GM23338 (cell line): Measurements from ENCODE around the gene FLNB. TPM values are rescaled to one million over a fixed set of nuclear protein-coding genes. Genes with fewer than 3 reads are reported as not detected.

Source experiments
- ATAC-seq: fragments of 200-7000 bp; cut with Tn5 transposase; 3 replicates; pipeline ENCODE4 v1.9.1; 2020
- DNase-seq: peaks from one replicate; pipeline ENCODE4 v3.0.0-alpha.2; 2015; ENCODE audit warnings: low spot score
- H2AFZ ChIP-seq: fragments of 200-600 bp; sonication (generic); 2 replicates; pipeline ENCODE4 v1.8.0; 2016; ENCODE audit warnings: antibody characterized with exemption, mild to moderate bottlenecking, moderate library complexity
- H3F3A ChIP-seq: fragments of 200-600 bp; sonication (generic); replicated peaks from 2 replicates; pipeline ENCODE4 v1.8.0; 2017; ENCODE audit warnings: antibody characterized with exemption, mixed run types, low read depth
- H3K27ac ChIP-seq: fragments of 200-600 bp; sonication (generic); 2 replicates; pipeline ENCODE4 v1.6.1; 2016; ENCODE audit warnings: low read depth
- H3K27me3 ChIP-seq: fragments of 200-600 bp; sonication (generic); 2 replicates; pipeline ENCODE4 v1.8.0; 2016; ENCODE audit warnings: mild to moderate bottlenecking, mixed run types, moderate library complexity; ENCODE audit not compliant: insufficient read depth
- H3K36me3 ChIP-seq: fragments of 200-600 bp; sonication (generic); 2 replicates; pipeline ENCODE4 v1.8.0; 2016; ENCODE audit warnings: mild to moderate bottlenecking; ENCODE audit not compliant: insufficient read depth
- H3K4me1 ChIP-seq: fragments of 200-600 bp; sonication (generic); 2 replicates; pipeline ENCODE4 v1.8.0; 2016; ENCODE audit warnings: mild to moderate bottlenecking, moderate library complexity; ENCODE audit not compliant: insufficient read depth
- H3K4me2 ChIP-seq: fragments of 200-600 bp; sonication (generic); 2 replicates; pipeline ENCODE4 v1.7.1; 2017; ENCODE audit warnings: mixed run types
- H3K4me3 ChIP-seq: fragments of 200-600 bp; sonication (generic); 2 replicates; pipeline ENCODE4 v1.6.1; 2016; ENCODE audit warnings: mixed run types
- H3K79me2 ChIP-seq: fragments of 200-600 bp; sonication (generic); replicated peaks from 2 replicates; pipeline ENCODE4 v1.8.0; 2017; ENCODE audit warnings: mild to moderate bottlenecking; ENCODE audit not compliant: insufficient read depth
- H3K9me2 ChIP-seq: fragments of 200-600 bp; sonication (generic); 2 replicates; pipeline ENCODE4 v1.8.0; 2017; ENCODE audit not compliant: insufficient read depth
- H4K20me1 ChIP-seq: fragments of 200-600 bp; sonication (generic); replicated peaks from 2 replicates; pipeline ENCODE4 v1.8.0; 2017; ENCODE audit warnings: mild to moderate bottlenecking; ENCODE audit not compliant: insufficient read depth
- H3K27ac Mint-ChIP-seq: 2 replicates; pipeline ENCODE4 v1.8.0; 2020; ENCODE audit warnings: inconsistent platforms, mild to moderate bottlenecking, moderate library complexity, mixed read lengths
- H3K27me3 Mint-ChIP-seq: 3 replicates; pipeline ENCODE4 v1.8.0; 2022; ENCODE audit warnings: low read depth, mild to moderate bottlenecking, moderate library complexity, mixed read lengths, inconsistent platforms; ENCODE audit not compliant: insufficient read depth, poor library complexity
- H3K36me3 Mint-ChIP-seq: 3 replicates; pipeline ENCODE4 v1.8.0; 2021; ENCODE audit warnings: low read depth, mild to moderate bottlenecking, inconsistent platforms, moderate library complexity, mixed read lengths
- H3K4me1 Mint-ChIP-seq: 3 replicates; pipeline ENCODE4 v1.8.0; 2020; ENCODE audit warnings: mild to moderate bottlenecking, inconsistent platforms, mixed read lengths
- H3K4me3 Mint-ChIP-seq: 3 replicates; pipeline ENCODE4 v1.8.0; 2021; ENCODE audit warnings: moderate library complexity, mild to moderate bottlenecking, inconsistent platforms, mixed read lengths
- H3K9me3 Mint-ChIP-seq: 3 replicates; pipeline ENCODE4 v1.8.0; 2020; ENCODE audit warnings: moderate library complexity, mild to moderate bottlenecking, inconsistent platforms, mixed read lengths
- CREB1 ChIP-seq: fragments of 250-450 bp; sonication (Bioruptor Pico); IDR thresholded peaks from 2 replicates; pipeline ENCODE4 v1.5.0; 2020; ENCODE audit warnings: low read depth, mild to moderate bottlenecking, moderate library complexity
- CTCF ChIP-seq, 2 experiments: fragments of 200-600 bp in 1 of 2; sonication (generic) in 1 of 2; conservative IDR thresholded peaks; 2 replicates each; pipeline versions ENCODE4 v1.5.1 to v1.6.1; 2016 to 2017; ENCODE audit warnings: antibody characterized with exemption in 2 of 2, low read depth in 2 of 2, mild to moderate bottlenecking in 2 of 2, moderate library complexity in 1 of 2
- ETS1 ChIP-seq: IDR thresholded peaks from 2 replicates; pipeline ENCODE4 v1.6.1; 2016; ENCODE audit warnings: antibody characterized with exemption
- EZH2 ChIP-seq: fragments of 200-600 bp; sonication (generic); IDR thresholded peaks from one replicate; pipeline ENCODE4 v1.8.0; 2017; ENCODE audit warnings: antibody characterized with exemption, mild to moderate bottlenecking, low read depth; ENCODE audit not compliant: unreplicated experiment
- JUNB ChIP-seq: IDR thresholded peaks from one replicate; pipeline ENCODE4 v1.6.1; 2016; ENCODE audit warnings: antibody characterized with exemption; ENCODE audit not compliant: unreplicated experiment
- POLR2AphosphoS5 ChIP-seq: IDR thresholded peaks from 2 replicates; pipeline ENCODE4 v1.6.1; 2016; ENCODE audit warnings: antibody characterized with exemption, low read depth
- STAT1 ChIP-seq: IDR thresholded peaks from one replicate; pipeline ENCODE4 v1.6.1; 2016; ENCODE audit warnings: antibody characterized with exemption; ENCODE audit not compliant: unreplicated experiment
- ZNF331 ChIP-seq: fragments of 250-450 bp; sonication (Bioruptor Pico); IDR thresholded peaks from 2 replicates; pipeline ENCODE4 v1.5.0; 2020; ENCODE audit warnings: low read depth, mild to moderate bottlenecking, moderate library complexity
- polyA plus RNA-seq: library from polyadenylated mRNA; unstranded; fragments of >200 nt; fragmentation: Nextera tagmentation; extraction: Ambion mirVana; gene quantifications from 2 replicates; pipeline ENCODE4 v1.2.1, GENCODE V29; 2016
- total RNA-seq: library from RNA; depleted of rRNA; stranded (reverse); fragments of >200 nt; shearing (Covaris generic); gene quantifications from 2 replicates; pipeline ENCODE4 v1.2.3, GENCODE V29; 2014
- TF ChIP-seq, protein P1 (sequence below): IDR thresholded peaks from one replicate; pipeline ENCODE4 v1.6.1; 2018; ENCODE audit warnings: antibody characterized with exemption; ENCODE audit not compliant: unreplicated experiment
- TF ChIP-seq, protein P2 (sequence below): fragments of 250-450 bp; sonication (Bioruptor Pico); IDR thresholded peaks from 2 replicates; pipeline ENCODE4 v1.5.0; 2020; ENCODE audit warnings: mild to moderate bottlenecking, moderate library complexity

FLNB gene
- total and polyA plus RNA-seq, 2 experiments from 2014 or later: 39.7 to 179 TPM

- H3K27ac ChIP-seq: no peak overlapping the region
- Mint-ChIP-seq H3K27me3 (peaks cover 12% of the 10 kb centered on the region), H3K27ac (no peak overlapping the region), H3K9me3 (no peaks in the 10 kb centered on the region), H3K36me3 (peaks cover 39% of the 10 kb centered on the region), H3K4me3 (no peak overlapping the region), H3K4me1 (no peaks in the 10 kb centered on the region)
- no peaks in the 10 kb centered on the region for H3K9me2 ChIP-seq
- 0 out of 2 replicates have a peak, but pooled peaks cover 3% of the 10 kb centered on the region for H4K20me1 ChIP-seq
- no peak for ATAC-seq
- H3K4me1 ChIP-seq: no peaks in the 10 kb centered on the region; the same call in none of the 2 replicates
- peaks cover 56% of the 10 kb centered on the region for H3K36me3 ChIP-seq
- H2AFZ ChIP-seq: no peak overlapping the region
- no peaks in the 10 kb centered on the region for H3K27me3 ChIP-seq
- TF ChIP-seq STAT1 (no peak), EZH2 (no peak), CREB1 (CRISPR knock-in tag) (no peak), JUNB (no peak), POLR2AphosphoS5 (no peak), ZNF331 (no peak), ETS1 (no peak), CTCF (conservative IDR thresholded peaks at IDR 0.05; ENCODE audit: low read depth in 2 of 2) (no peak)
- TF ChIP-seq, protein P1, sequence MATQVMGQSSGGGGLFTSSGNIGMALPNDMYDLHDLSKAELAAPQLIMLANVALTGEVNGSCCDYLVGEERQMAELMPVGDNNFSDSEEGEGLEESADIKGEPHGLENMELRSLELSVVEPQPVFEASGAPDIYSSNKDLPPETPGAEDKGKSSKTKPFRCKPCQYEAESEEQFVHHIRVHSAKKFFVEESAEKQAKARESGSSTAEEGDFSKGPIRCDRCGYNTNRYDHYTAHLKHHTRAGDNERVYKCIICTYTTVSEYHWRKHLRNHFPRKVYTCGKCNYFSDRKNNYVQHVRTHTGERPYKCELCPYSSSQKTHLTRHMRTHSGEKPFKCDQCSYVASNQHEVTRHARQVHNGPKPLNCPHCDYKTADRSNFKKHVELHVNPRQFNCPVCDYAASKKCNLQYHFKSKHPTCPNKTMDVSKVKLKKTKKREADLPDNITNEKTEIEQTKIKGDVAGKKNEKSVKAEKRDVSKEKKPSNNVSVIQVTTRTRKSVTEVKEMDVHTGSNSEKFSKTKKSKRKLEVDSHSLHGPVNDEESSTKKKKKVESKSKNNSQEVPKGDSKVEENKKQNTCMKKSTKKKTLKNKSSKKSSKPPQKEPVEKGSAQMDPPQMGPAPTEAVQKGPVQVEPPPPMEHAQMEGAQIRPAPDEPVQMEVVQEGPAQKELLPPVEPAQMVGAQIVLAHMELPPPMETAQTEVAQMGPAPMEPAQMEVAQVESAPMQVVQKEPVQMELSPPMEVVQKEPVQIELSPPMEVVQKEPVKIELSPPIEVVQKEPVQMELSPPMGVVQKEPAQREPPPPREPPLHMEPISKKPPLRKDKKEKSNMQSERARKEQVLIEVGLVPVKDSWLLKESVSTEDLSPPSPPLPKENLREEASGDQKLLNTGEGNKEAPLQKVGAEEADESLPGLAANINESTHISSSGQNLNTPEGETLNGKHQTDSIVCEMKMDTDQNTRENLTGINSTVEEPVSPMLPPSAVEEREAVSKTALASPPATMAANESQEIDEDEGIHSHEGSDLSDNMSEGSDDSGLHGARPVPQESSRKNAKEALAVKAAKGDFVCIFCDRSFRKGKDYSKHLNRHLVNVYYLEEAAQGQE: no peak
- TF ChIP-seq, protein P2, sequence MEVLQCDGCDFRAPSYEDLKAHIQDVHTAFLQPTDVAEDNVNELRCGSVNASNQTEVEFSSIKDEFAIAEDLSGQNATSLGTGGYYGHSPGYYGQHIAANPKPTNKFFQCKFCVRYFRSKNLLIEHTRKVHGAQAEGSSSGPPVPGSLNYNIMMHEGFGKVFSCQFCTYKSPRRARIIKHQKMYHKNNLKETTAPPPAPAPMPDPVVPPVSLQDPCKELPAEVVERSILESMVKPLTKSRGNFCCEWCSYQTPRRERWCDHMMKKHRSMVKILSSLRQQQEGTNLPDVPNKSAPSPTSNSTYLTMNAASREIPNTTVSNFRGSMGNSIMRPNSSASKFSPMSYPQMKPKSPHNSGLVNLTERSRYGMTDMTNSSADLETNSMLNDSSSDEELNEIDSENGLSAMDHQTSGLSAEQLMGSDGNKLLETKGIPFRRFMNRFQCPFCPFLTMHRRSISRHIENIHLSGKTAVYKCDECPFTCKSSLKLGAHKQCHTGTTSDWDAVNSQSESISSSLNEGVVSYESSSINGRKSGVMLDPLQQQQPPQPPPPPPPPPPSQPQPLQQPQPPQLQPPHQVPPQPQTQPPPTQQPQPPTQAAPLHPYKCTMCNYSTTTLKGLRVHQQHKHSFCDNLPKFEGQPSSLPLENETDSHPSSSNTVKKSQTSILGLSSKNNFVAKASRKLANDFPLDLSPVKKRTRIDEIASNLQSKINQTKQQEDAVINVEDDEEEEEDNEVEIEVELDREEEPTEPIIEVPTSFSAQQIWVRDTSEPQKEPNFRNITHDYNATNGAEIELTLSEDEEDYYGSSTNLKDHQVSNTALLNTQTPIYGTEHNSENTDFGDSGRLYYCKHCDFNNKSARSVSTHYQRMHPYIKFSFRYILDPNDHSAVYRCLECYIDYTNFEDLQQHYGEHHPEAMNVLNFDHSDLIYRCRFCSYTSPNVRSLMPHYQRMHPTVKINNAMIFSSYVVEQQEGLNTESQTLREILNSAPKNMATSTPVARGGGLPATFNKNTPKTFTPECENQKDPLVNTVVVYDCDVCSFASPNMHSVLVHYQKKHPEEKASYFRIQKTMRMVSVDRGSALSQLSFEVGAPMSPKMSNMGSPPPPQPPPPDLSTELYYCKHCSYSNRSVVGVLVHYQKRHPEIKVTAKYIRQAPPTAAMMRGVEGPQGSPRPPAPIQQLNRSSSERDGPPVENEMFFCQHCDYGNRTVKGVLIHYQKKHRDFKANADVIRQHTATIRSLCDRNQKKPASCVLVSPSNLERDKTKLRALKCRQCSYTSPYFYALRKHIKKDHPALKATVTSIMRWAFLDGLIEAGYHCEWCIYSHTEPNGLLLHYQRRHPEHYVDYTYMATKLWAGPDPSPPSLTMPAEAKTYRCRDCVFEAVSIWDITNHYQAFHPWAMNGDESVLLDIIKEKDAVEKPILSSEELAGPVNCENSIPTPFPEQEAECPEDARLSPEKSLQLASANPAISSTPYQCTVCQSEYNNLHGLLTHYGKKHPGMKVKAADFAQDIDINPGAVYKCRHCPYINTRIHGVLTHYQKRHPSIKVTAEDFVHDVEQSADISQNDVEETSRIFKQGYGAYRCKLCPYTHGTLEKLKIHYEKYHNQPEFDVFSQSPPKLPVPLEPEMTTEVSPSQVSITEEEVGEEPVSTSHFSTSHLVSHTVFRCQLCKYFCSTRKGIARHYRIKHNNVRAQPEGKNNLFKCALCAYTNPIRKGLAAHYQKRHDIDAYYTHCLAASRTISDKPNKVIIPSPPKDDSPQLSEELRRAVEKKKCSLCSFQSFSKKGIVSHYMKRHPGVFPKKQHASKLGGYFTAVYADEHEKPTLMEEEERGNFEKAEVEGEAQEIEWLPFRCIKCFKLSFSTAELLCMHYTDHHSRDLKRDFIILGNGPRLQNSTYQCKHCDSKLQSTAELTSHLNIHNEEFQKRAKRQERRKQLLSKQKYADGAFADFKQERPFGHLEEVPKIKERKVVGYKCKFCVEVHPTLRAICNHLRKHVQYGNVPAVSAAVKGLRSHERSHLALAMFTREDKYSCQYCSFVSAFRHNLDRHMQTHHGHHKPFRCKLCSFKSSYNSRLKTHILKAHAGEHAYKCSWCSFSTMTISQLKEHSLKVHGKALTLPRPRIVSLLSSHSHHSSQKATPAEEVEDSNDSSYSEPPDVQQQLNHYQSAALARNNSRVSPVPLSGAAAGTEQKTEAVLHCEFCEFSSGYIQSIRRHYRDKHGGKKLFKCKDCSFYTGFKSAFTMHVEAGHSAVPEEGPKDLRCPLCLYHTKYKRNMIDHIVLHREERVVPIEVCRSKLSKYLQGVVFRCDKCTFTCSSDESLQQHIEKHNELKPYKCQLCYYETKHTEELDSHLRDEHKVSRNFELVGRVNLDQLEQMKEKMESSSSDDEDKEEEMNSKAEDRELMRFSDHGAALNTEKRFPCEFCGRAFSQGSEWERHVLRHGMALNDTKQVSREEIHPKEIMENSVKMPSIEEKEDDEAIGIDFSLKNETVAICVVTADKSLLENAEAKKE (CRISPR knock-in tag): no peak
- H3K4me2 ChIP-seq: no peak overlapping the region
- no peak for DNase-seq
- H3K79me2 ChIP-seq: no peaks in the 10 kb centered on the region
- H3K4me3 ChIP-seq: no peak overlapping the region
- no peaks in the 10 kb centered on the region for H3F3A ChIP-seq
Observed at GRCh38 chr3:58160399-58160798, 152.2 kb downstream of the FLNB start.
